GM21619 (cell line): ENCODE measurements around the gene NPIPB4.
"Not testable (repeated sequence)": the region's sequence is repeated elsewhere in the genome, so short reads cannot be mapped to it uniquely, and the experiment has no call there.

Source experiments
- ATAC-seq: cut with Tn5 transposase; IDR thresholded peaks from one replicate; pipeline ENCODE4 v1.9.1; 2021; ENCODE audit not compliant: unreplicated experiment

Gene NPIPB4

DNA sequence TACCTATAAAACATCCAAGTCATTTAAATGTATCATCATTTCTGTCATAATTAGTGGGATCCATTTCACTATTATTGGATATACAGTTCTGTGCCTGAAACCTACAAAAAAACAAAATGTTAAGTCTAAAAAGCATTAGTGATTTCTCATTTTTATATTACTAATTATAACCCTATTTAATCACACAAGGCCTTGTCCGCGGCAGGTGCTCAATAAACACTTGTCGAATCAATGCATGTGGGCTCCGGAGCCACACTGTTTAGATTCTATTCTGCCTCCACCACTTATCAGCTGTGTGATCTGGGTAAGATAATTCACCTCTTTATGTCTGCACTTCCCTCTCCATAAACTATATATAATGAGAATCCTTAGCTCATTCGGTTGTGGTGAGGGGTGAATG is at the start of gene NPIPB4:
Gene NPIPB4, minus strand, starts transcription at position 101 of the 400 bp plus-strand sequence. CDS start 378 bp downstream, outside the sequence.
- not testable (repeated sequence) for ATAC-seq

DNA sequence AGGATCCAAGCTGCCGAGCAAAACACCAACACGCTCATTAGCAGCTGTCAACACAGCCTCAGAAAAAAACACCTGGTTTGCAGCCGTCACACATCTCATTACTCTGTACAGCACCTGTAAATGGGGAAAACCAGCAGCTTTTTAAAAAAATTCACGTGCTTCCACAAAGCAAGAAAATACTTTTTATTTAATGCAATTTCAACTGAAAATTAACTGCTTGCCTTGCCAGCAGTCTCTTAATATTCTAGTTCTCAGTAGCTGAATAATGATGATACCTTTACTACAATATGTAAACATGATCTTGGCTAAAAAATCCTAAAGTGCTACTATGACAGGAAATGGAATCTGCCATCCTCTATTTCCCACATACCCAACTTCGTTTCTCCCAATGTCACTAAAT is 41.4 kb upstream of the NPIPB4 start:
- ATAC-seq: not testable (repeated sequence)

DNA sequence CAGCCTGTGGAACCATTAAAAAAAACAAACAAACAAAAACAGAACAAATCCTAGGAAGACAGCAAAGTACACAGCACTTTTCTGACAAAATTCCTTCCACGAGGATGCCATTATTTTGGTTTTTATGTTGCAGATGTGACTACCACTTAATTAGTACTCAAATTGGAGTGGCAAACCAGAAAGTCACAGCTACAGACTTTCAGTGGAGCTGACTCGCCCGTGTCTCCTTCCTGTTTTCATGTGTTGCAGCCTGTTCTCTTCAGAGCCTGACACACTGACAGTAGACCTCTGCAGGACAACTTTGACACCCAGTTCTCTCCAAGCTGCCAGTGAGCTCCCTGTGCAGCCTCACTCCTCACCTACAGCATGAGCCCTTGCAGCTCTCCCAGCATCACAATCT is 24.4 kb upstream of the NPIPB4 start:
- not testable (repeated sequence) for ATAC-seq

- ATAC-seq: not testable (repeated sequence)
These were observed 20.4 kb downstream of the NPIPB4 start for GRCh38 chr16:21837186-21837585.

DNA sequence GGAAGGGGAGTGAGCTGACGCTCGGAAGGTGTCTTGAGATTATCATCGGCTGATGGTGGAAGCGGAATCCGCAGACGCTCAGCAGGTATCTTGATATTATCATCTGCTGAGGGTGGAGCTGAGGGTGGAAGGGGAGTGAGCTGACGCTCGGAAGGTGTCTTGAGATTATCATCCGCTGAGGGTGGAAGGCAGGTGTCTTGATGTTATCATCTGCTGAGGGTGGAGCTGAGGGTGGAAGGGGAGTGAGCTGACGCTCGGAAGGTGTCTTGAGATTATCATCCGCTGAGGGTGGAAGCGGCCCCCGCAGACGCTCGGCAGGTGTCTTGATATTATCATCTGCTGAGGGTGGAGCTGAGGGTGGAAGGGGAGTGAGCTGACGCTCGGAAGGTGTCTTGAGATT is 21.2 kb downstream of the NPIPB4 start:
- not testable (repeated sequence) for ATAC-seq

DNA sequence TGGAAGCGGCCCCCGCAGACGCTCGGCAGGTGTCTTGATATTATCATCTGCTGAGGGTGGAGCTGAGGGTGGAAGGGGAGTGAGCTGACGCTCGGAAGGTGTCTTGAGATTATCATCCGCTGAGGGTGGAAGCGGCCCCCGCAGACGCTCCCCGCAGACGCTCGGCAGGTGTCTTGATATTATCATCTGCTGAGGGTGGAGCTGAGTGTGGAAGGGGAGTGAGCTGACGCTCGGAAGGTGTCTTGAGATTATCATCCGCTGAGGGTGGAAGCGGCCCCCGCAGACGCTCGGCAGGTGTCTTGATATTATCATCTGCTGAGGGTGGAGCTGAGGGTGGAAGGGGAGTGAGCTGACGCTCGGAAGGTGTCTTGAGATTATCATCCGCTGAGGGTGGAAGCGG is 21.8 kb downstream of the NPIPB4 start:
- not testable (repeated sequence) for ATAC-seq

- not testable (repeated sequence) for ATAC-seq
These were observed 23.3 kb downstream of the NPIPB4 start for GRCh38 chr16:21834211-21834610.

DNA sequence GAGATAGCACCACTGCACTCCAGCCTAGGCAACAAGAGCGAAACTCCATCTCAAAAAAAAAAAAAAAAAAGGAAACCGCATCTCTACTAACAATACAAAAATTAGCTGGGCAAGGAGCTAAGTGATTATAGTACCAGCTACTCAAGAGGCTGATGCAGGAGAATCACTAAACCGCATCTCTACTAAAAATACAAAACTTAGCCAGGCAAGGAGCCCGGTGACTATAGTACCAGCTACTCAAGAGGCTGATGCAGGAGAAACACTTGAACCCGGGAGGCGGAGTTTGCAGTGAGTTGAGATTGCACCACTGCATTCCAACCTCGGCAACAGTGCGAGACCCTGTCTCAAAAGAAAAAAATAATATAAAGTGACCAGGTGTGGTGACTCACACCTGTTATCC is 27.6 kb downstream of the NPIPB4 start:
- not testable (repeated sequence) for ATAC-seq

DNA sequence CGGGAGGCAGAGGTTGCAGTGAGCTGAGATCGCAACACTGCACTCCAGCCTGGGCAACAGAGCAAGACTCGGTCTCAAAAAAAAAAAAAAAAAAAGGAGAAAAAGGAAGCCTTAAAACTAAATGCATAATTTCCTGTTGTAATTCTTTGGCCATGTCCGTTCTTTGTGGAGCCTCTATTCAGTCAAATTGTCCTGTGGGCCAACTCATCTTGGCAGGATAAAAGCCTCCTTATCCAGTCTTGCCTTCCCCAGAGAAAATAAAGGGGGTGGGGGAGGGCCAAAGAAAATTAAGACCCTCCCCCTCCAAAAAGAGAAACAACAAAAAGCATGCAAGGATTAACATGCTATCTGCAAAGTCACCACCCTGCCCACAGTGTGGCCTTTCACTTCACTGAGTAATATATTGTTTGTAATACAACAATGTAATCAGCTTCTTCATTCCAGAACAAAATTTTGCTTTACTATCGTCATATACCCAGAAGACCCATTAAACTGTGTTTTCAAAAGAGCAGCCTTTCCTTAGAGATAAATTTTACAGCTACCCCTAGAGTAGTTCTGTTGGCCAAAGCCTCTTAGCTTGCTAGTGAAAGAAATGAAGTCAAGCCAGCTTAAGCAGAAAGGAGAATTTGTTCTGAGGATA is 31.4 kb downstream of the NPIPB4 start:
- not testable (repeated sequence) for ATAC-seq

- not testable (repeated sequence) for ATAC-seq
These were observed 32.0 kb downstream of the NPIPB4 start for GRCh38 chr16:21825526-21825925.

GRCh38 chr16:21823258-21823657 is 34.3 kb downstream of the NPIPB4 start:
- not testable (repeated sequence) for ATAC-seq

DNA sequence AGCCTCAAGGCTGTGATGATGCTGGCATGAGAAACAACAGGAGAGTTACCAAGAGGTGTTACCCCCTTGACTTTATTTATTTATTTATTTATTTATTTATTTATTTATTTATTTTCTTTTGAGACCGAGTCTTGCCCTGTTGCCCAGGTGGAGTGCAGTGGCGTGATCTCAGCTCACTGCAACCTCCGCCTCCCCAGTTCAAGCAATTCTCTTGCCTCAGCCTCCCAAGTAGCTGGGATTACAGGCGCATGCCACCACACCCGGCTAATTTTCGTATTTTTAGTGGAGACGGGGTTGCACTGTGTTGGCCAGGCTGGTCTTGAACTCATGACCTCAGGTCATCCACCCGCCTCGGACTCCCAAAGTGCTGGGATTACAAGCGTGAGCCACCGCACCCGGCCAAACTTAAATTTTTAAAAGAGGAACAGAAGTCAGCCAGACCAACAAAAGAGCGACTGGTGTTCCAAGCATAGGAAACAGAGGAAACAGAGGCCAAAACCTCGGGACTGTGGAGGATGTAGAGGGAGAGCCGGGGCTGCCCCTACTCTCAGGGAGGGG is 36.6 kb downstream of the NPIPB4 start:
- ATAC-seq: not testable (repeated sequence)

DNA sequence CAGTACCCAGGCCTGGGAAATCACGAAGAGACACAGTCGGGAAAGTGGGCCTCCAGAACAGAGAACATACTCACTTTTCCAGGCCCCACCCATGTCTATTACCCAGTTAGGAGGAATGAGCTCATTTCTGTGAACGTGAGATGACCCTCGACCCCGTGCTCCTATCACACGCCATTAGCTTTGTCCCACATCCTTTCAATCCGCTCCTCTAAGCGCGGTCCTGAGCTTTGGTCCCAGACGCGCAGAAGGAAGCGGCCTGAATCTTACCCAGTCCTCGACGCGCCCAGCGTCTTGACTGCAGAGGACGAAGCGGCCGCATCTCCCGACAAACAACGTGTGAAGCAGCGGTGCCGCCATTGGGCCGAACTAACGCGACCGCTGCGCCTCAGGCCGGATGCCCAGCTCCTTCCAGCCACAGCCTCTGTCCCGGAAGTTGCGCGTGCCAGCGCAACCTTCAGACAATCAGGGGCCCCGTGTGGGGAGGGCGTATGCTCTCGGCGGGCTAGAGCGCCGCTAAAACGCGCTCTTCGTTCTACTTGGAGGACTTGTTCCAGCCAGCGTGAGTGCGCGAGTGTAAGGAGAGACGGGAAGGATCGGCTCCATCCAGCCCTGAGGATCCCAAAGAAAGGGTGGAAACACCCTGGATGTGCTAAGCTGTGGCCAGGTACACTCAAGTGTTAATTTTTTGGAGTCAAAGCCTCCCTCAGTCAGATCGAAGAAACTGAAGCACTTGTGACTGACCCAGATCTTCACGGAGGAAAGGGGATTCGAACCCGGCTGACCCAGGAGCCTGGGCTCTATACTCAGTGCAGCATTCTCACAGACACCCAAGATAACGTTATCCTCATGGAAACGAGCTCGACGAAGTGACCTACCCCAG is 37.3 kb downstream of the NPIPB4 start:
- peak; percentile 85 for ATAC-seq

GRCh38 chr16:21819617-21820016 is 37.9 kb downstream of the NPIPB4 start:
- ATAC-seq: not testable (repeated sequence)

DNA sequence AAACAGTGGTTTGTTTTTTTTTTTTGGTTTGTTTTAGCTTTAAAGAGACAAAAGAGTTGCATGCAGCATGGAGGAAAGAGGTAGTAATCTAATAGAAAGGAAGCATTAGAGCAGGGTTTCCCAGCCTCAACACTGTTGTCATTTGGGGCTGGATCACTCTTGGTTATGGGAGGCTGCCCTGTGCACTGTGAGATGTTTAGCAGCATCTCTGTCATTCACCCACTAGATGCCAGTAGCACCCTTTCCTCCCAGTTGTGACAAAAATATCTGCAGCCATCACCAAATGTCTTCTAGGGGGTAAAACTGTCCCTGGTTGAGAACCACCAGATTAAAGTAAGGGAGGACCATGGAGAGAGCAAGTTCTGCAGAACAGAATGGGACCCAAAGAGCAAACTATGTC is 40.5 kb downstream of the NPIPB4 start:
- ATAC-seq: not testable (repeated sequence)

DNA sequence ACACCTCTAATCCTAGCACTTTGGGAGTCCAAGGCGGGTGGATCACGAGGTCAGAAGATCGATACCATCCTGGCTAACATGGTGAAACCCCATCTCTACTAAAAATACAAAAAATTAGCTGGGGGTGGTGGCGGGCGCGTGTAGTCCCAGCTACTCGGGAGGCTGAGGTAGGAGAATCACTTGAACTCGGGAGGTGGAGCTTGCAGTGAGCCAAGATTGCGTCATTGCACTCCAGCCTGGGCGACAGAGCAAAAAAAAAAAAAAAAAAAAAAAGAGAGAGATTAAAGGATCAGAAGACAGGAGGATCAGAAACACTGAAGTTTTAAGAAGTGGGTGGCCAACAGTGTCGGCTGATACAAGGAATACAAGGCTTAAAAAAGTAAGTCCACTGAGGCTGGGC is 41.9 kb downstream of the NPIPB4 start:
- not testable (repeated sequence) for ATAC-seq

DNA sequence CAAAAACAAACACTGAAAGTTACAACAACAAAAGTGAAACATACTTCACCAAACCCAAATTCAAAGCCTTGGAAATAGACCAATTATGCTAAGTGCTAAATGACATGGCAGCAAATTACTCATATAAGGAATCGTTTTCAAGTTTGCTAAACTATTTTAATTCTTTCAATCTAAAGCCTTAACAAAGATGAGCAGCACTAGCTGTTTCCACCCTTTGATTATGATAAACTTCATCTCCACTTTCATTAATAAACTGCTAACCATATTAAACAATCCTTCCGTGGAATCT is 55.2 kb downstream of the NPIPB4 start:
- ATAC-seq: not testable (repeated sequence)

DNA sequence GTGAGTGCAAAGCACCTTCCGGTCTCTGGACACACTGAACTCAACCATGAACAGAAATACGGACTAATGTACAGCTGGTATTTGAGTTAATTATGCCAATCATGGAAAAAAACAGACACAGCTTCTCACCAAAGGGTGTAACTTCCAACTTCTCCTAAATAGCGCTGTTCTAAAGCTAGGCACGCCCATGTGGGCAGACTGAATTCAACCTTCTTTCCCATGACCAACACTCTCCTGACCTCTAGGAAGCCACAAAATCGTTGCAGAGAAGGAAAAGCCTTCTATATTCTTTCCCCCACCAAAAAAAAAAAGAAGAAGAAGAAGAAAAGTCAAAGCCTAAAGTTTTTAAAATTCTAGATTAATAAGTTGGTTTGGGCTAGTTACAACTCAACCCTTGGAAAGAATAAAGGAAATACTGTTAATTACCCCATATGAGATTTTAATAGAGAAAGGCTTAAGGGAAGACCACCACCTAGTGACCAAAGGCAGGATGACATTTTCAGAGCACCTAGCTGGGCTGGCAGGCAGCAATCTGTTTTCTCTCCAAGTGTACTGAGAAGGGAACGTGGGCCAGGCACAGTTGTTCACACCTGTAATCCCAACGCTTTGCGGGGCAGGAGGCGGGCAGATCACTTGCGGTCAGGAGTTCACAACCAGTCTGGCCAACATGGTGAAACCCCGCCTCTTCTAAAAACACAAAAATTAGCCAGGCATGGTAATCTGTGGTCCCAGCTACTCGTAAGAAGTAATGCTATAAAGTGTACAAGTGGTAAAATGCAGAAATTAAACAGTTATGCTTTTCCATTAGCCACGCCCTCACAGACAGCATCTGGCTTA is 55.8 kb downstream of the NPIPB4 start:
- peak; percentile 54 for ATAC-seq

DNA sequence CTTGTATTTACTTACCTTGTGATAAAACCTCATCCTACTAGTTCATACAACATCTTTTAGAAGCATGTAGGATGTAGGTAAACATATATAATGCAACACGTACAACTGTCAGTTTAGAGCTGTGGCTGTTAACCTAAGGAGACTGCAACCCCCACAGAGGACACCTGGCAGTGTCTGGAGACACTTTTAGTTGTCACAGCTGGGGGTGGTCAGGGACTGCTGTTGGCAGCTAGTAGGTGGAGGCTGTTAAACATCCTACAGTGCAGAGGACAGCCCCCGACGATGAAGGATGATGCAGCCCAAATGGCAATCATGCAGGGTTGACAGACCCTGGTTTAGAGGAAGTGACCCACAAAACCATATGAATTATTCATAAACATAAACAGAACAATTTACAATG is 59.0 kb downstream of the NPIPB4 start:
- not testable (repeated sequence) for ATAC-seq

GRCh38 chr16:21793310-21793709 is 64.2 kb downstream of the NPIPB4 start:
- ATAC-seq: not testable (repeated sequence)

GRCh38 chr16:21790506-21790905 is 67.0 kb downstream of the NPIPB4 start:
- ATAC-seq: peak; percentile 83
